ENCODE data around the gene LIN28A.
"Not testable (repeated sequence)": the region's sequence is repeated elsewhere in the genome, so short reads cannot be mapped to it uniquely, and the experiment has no call there.

The LIN28A gene, protein sequence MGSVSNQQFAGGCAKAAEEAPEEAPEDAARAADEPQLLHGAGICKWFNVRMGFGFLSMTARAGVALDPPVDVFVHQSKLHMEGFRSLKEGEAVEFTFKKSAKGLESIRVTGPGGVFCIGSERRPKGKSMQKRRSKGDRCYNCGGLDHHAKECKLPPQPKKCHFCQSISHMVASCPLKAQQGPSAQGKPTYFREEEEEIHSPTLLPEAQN

DNA sequence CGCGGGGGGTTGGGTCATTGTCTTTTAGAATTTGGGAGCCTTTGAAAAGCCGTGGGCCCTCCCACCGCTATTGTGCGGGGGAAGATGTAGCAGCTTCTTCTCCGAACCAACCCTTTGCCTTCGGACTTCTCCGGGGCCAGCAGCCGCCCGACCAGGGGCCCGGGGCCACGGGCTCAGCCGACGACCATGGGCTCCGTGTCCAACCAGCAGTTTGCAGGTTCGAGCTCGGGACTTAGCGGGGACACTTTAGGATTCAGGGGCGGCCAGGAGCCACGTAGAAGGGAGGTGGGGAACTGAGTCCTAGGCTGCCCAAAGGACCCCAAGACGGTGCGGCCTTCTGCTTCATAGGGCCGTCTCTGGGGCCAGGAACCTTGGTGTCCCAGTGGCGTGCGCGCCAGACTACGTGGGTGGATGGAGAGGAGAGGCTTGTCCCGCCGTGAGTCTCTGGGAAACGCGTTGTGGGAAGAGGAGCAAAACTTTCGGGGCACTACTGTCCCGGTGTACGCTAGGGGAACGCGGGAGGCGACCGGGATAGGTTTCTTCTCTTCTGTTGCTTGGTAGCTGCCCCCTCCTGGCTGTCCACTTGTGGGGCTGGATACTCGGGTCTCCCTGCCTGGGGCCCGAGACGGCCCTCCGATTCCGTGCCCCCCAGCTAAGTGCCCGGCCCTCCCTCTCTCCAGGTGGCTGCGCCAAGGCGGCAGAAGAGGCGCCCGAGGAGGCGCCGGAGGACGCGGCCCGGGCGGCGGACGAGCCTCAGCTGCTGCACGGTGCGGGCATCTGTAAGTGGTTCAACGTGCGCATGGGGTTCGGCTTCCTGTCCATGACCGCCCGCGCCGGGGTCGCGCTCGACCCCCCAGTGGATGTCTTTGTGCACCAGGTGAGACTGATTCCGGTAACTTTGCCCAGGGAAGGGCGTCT, at the start of gene LIN28A:
Gene LIN28A (plus strand): TSS at position 112 of the 918 bp plus-strand sequence. CDS start 75 bp downstream, at position 187.
- DNase-seq: no peak

DNA sequence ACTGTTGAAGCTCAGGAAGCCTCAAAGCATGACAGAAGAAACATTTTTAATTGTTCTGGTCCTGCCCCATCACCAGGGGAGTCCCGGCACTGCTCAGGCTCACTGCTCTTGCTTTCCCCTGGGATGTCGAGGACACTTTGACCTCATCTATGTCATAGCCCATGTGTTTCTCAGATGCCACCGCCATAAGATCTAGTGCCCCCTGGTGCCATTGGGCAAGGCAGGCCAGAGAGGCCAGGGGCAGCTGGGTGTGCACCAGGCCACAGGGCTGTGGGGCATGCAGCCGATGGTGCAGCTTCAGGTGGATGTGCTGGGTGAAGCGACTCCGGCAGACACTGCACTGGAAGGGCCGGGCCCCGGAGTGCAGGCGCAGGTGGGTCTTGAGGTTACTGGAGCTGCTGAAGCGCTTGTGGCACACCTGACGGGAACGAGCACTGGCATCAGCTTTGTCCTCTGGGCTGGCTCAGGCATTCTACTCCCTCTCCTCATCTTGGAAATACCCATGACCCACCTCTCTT, 49.0 kb upstream of the LIN28A start:
- DNase-seq: no peak

DNA sequence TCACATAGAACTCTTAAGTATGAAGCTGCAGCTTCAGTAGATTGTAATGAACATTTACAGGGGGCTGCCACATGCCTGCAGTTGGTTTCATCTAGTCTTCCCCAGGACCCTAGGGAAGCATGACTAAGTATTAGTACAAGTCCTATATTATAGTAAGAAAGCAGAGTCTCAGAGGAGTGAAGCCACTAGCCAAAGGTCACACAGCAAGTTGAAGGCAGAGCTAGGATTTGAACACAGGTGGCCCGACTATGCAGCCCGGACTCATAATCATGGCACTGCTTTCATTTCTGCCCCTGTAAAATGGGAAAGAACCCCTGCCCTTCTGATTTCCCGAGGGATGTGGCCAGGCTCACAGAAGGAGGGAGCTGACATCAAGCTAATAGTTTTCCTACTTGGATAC, 48.3 kb upstream of the LIN28A start:
- no peak for DNase-seq

DNA sequence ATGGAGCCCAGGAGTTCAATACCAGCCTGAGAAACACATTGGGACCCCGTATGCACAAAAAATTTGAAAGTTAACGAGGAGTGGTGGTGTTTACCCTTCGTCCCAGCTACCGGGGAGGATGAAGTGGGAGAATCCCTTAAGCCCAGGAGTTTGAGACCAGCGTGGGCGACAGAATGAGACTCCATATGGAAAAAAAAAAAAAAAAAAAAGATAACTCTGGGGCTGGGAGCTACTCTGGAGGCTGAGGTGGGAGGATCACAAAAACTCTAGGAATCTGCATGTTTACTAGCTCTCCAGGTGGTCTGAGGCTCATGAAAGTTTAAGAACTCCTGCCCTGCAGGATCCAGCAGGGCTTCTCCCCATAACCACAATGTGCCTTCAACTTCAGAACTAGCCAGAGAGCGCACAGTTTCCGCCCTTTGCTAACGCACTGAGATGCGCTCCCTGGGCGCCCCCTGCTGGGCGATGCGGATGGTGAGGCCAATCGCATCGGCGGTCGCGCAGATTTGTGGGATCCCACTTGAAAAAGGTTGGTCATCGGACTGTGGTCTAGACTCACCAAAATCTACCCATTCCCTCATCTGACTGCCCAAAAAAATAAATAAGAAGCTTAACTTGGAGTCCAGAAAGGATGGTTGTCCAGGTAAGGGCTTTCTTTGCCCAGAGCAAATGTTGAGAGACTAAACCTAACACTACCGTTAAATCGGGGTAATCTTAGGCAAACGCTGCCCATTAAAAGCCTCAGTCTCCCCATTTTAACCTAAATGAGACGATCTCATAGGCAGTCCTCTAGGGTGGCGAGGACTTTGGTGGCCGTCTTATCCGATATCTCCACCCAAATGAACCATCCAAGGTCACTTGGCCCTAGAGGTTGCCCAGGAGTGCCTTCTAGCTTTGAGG, 46.8 kb upstream of the LIN28A start:
- DNase-seq: peak; percentile 86

DNA sequence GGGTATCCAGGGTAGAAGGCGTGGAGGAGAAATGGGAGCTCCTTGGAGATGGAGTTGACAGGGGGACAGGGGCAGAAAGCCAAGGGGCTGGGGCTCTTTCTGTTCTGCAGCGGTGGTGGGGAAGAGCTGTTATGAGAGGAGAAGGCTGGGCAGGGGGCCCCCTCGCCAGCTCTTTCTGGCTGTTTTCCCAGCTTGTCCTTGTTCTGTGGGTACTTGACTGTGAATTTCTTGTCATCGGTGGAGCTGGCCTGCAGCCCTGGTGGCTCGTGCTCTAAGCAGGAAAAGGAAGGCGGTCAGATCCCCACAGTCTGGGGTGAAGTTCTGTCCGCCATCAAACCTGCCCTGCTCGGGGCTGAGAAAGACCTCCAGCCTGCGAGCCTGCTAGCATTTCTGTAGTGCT, 45.7 kb upstream of the LIN28A start:
- DNase-seq: no peak

DNA sequence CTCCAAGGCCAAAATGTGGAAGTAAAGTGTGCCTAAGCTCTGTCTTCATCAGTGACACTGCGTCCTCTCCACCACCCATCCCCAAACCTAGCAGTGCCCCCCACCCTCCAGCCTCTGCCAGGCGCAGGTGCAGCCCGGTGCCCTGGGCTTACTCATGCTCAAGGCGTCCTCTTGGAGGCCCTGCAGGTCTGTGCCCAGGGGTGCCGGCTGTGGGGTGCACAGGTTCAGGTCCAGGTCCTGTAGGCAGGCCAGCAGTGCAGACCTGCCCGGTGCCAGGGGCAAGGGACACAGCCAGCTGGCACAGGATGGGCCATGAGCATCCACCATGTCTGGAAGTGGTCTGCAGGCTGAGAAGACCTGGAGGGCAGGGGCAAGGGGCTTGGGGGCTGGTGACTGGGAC, 43.2 kb upstream of the LIN28A start:
- no peak for DNase-seq

DNA sequence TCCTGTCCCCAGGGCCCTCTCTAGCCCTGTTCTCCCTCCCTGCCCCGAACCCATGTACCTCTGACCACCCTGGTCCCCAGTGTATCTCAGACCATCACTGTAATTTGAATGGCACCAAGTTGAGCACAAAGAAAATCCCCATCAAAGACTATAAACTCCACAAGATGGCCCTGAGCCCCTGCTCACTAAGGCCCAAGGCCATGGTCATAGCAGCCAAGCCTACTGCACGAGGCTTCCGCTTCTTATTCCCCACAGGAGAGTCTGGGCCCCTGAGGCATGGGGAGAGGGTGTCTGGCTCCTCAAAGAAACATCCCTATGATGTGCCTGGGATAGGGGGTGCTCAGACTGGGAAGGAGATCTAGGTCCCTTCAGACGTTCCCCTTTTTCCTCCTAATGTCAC, 42.6 kb upstream of the LIN28A start:
- DNase-seq: no peak

DNA sequence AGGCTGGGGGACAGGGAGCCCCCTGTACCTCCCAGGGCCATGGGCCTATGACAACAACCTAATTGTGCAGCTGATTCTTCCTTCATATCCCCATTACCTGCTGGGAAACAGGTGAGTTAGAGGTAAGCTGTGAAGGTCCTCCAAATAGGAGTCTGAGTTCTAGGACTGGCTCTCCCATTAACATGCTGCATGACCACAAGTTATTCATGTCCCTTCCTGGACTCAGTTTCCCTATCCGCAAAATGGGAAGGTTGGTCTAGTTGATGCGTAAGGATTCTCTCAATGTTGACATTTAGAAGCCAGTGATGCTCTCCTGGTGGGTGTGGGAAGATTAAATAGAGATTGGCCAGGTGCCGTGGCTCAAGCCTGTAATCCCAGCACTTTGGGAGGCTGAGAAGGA, 42.1 kb upstream of the LIN28A start:
- no peak for DNase-seq

DNA sequence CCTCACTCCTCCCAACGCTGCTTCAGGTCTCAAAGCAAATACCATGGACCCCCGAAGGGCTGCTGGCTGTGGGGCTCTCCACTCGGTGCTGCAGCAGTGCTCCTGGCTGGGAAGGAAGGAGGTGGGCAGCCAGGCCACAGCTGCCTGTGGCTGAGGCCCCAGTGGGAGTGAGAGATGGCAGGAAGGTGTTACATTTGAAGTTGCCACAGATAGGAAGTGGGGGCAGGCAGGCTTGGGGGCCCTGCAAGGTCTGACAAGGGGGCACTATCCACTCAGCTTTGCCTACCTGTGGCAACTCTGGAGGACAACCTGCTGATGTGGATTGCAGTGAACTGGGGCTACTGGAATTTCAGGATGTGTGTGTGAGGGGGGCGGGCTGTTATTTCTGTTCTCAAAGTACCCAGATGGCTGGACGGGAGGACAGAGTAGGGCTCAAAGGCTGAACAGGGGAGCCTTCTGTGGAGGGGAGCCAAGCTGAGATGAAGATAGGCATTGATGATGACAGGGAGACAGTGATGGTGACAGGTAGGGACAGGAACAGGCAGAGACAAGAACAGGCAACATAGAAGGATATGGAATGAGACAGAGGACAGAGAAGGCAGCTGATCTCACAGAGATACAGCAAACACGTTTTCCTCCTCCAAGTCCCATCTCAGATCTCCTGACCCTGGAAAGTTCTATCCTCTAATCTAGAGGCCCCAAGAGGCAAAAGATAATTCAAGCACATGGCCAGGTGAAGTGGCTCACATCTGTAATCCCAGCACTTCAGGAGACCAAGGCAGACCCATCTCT, 39.8 kb upstream of the LIN28A start:
- DNase-seq: no peak

DNA sequence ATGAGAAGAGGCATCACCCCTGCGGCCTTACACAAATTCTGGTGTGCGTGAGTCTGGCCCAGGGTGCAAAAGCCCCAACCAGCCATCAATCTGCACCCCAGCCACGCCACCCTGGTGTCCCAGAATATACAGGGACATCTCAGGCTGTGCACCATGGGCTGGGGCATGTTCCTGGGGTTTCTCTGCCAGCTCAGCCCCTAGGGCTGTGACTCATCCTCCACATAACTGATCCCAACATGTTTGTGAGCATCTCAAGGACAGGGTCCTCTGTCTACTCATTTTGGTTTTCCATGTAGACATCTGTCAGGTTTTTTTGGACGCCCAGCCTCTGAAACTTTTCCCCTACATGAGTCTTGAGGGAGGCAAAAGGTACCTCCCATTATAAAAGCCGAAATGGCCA, 38.6 kb upstream of the LIN28A start:
- DNase-seq: no peak

DNA sequence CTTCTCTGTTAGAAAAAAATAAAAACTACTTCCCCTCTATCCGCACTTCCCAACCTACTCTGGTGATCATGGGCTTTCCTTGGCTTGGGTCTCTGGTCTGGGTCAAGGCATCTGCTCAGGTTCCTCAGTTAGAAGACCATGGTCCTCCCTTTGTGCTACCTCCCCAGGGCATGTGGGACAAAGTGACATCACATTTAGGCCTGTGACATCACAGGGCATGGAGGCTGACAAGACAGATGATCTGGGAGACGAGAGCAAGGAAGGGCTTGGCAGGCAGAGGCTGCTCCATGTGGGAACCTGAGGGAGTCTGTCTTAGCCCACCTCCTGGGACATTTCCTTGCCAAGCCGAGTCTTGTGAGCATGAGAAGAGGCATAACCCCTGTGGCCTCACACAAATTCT, 38.0 kb upstream of the LIN28A start, which contains the start of gene ZNF683:
Gene ZNF683 (minus strand): TSS at position 140 of the 400 bp plus-strand sequence. CDS start 4,179 bp downstream, outside the sequence.
- not testable (repeated sequence) for DNase-seq

DNA sequence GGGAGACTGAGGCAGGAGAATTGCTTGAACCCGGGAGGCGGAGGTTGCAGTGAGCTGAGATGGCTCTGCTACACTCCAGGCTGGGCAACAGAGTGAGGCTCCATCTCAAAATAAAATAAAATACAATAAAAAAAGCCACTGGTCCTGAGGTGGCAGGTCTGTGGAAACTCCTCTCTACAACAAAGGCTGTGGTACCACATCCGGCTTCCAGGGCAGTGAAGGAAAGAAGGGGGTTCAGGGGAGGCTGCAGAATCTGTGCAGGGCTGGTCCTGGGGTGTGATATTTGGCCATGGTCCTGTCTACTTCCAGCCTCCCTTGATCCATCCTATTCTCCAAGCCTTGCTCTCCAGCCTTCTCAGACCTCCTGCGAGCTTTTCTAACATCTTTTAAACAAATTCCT, 37.3 kb upstream of the LIN28A start:
- no peak for DNase-seq

DNA sequence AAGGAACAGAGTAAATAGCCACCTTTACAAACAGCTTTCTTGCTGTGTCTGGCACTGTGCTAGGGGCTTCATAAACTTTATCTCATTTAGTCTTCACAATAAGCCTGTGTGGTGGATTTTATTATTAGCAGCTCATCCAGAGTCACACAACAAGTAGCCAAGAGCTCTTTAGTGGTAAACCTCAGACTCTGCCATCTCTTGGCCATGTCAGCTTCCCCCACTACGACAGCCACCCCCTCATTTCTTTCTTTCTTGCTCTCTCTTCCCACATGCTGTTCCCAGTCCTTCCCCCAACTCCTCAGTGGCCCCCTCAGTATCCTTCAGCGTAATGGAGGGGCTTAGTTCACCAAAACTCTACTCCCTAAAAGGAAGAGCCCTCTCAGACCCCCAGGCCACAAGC, 36.8 kb upstream of the LIN28A start:
- DNase-seq: peak; percentile 17

DNA sequence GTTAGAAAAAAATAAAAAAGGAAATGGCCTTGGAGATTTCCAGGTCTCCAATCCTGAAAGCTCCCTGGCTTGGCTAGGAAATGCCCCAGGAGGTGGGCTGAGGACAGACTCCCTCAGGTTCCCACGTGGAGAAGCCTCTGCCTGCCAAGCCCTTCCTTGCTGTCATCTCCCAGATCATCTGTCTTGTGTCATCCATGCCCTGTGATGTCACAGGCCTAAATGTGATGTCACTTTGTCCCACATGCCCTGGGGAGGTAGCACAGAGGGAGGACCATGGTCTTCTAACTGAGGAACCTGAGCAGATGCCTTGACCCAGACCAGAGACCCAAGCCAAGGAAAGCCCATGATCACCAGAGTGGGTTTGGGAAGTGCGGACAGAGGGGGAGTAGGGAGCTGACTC, 36.3 kb upstream of the LIN28A start:
- peak; percentile 26 for DNase-seq

DNA sequence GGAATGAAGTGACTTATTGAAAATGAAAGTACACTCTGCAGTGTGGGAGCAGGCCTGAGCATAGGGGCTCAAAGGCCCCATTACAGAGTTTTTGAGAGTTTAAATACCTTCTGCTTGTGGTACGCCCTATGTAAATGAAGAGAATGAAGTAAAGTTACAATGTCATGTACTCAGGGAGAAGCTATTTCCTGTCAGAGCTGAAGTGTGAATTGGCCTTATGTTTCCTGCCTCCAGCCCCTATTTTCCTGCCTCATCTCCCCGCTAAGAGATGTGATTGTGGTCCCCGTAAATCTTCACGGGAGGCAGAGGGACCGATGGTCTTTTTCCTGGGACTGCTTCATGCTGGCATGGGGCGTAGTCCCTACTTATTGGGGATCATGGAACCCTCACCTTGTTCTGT, 35.5 kb upstream of the LIN28A start:
- DNase-seq: no peak

DNA sequence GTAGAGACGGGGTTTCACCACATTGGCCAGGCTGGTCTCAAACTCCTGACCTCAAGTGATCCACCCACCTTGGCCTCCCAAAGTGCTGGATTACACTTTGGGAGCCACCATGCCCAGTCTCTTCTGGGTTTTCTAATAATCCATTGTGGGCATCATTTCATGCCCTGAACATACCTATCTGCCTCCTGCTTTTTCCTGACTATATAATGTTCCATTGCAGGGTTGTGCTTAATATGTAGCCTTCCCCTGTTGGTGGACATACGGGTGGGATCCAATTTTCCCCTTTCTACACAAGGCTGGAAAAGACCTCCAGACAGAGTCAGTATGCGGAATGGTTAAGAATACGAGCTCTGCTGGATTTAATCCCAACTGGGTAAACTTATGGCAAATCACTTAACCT, 34.6 kb upstream of the LIN28A start:
- DNase-seq: no peak

DNA sequence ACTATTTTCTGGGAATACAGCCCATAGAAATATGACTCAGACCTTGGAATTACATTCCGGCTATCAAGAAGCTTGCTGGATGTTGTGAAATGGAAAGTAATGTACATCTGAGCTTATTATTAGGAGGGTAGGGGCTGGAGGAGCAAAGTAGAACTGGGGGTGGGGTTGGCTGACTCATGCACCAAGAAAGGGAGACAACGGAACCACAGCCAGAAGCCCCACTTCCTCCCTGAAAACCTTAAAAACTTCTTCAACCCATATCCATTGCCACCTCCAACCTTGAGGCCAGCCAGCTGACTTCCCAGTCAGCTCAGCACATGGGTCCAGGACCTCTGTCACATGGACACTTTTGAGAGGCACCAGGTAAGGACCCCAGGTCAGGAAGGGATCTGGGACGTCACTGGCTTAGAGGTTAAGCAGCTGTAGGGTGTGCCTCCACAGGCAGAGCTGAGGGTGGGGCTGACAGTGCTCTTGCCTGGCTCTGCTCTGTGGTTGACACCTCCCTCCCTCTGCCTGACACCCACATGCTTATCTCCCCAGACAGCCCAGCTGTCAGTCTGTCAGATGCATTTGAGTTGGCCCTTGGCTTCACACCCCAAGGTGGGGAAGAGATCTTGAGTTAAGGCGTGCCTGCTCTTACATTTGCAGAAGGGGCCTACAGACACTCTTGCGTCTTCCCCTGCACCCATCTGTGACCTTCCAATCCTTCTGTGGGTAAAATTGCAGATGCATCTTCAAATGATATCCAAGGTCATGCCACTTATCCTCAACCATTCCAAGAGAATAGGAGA, 32.3 kb upstream of the LIN28A start:
- peak; percentile 99 for DNase-seq

DNA sequence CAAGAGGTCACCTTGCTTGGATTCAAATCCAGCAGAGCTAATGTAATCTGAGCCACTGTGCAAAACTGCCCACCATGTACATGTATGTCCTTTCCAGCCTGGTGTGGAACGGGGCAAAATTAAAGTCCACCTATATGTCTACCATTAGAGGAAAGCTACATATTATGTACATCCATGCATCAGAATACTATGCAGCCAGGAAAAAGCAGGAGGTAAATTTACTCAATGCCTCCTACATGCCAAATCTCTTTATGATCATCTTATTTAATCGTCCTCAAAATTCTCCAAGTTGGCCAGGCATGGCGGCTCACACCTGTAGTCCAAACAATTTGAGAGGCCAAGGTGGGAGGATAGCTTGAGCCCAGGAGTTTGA, 31.8 kb upstream of the LIN28A start:
- no peak for DNase-seq

DNA sequence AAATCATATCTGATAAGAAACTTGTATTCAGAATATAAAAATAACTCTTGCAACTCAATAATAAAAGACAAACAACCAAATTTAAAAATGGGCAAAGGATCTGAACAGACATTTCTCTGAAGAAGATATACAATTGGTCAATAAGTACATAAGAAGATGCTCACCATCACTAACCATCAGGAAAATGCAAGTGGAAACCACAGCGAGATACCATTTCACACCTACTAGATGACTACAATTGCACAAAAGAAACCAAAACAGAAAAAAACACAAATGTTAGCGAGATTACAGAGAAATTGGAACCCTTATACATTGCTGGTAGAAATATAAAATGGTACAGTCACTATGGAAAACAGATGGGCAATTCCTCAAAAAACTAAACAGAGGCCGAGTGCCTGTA, 26.5 kb upstream of the LIN28A start:
- no peak for DNase-seq

DNA sequence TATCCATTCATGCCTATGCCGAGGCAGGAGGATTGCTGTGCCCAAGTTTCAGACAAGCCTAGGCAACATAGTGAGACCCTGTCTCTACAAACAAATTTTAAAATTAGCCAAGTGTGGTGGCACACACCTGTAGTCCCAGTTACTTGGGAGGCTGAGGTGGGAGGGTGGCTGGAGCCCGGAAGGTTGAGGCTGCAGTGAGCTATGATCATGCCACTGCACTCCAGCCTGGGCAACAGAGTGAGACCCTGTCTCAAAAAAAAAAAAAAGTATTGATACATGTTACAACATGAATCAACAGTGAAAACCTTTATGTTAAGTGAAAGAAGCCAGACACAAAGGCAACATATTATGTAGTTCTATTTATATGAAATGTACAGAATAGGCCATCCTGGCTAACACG, 25.6 kb upstream of the LIN28A start:
- not testable (repeated sequence) for DNase-seq

DNA sequence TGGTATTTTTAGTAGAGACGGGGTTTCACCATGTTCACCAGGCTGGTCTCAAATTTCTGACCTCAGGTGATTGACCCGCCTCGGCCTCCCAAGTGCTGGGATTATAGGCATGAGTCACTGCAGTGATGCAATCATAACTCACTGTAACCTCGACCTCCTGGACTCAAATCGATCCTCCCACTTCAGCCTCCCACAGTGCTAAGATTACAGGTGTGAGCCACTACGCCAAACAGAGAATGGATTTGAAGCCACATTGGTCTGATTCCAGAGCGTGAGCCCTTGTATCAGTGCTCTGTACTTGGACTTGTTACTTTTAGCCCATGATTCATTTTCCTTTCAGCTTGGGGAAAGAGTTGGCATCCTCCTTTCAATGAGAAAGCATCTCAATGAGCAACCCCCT, 23.2 kb upstream of the LIN28A start:
- DNase-seq: no peak
